Thyroid gland (tissue), 4 donors: ENCODE measurements around the gene SIRT3. TPM values are rescaled to one million over a fixed set of nuclear protein-coding genes. Genes with fewer than 3 reads are reported as not detected.

ENCODE experiments used
- DNase-seq, 2 donors: peaks; one replicate each; pipeline ENCODE4 v3.0.0-alpha.2; 2019
- H3K27ac ChIP-seq, 3 donors: fragments of 200-600 bp; sonication (generic); 1 replicate in 2 of 3; 2 replicates in 1 of 3; pipeline ENCODE4 v1.5.1; 2016 to 2019; ENCODE audit warnings: mild to moderate bottlenecking in 1 of 3, moderate library complexity in 1 of 3
- H3K27me3 ChIP-seq: fragments of 200-600 bp; sonication (generic); one replicate; pipeline ENCODE4 v1.5.1; 2019
- H3K36me3 ChIP-seq, 2 donors: fragments of 200-600 bp; sonication (generic); one replicate each; pipeline ENCODE4 v1.5.1; 2016 to 2019
- H3K4me1 ChIP-seq, 2 donors: fragments of 200-600 bp; sonication (generic); one replicate each; pipeline ENCODE4 v1.5.1; 2017 to 2019
- H3K4me3 ChIP-seq, 3 donors: fragments of 200-600 bp; sonication (generic); replicated peaks in 1 of 3; 1 replicate in 2 of 3; 2 replicates in 1 of 3; pipeline ENCODE4 v1.5.1; 2016; ENCODE audit warnings: mild to moderate bottlenecking in 1 of 3
- H3K9me3 ChIP-seq: fragments of 200-600 bp; sonication (generic); one replicate; pipeline ENCODE4 v1.5.1; 2017
- CTCF ChIP-seq, 6 experiments: fragments of 200-600 bp in 3 of 6; fragments of 450-650 bp in 3 of 6; sonication (generic) in 3 of 6; IDR thresholded peaks; one replicate each; pipeline ENCODE4 v1.5.1; 2016 to 2019; ENCODE audit warnings: antibody characterized with exemption in 6 of 6, mild to moderate bottlenecking in 2 of 6, inconsistent platforms in 1 of 6, moderate library complexity in 1 of 6
- POLR2A ChIP-seq, 2 donors: fragments of 450-650 bp; IDR thresholded peaks; one replicate each; pipeline ENCODE4 v1.6.1; 2017; ENCODE audit warnings: antibody characterized with exemption in 2 of 2, mild to moderate bottlenecking in 2 of 2, moderate library complexity in 1 of 2
- WGBS, 2 donors: methylation state at CpG; one replicate each; pipeline ENCODE4 v1.1.5; 2017; 5-methylcytosine and 5-hydroxymethylcytosine counted together
- intact Hi-C: fragments of 100-400 bp; cut with DNase I; formaldehyde crosslinking; loops from one replicate; pipeline ENCODE4 v1.15.1; 2023
- total RNA-seq, 4 donors: library from RNA; depleted of rRNA; stranded (reverse); fragments of >200 nt; gene quantifications; one replicate each; pipeline ENCODE4 v1.2.3, GENCODE V29; 2016

SIRT3 gene
- total RNA-seq, 4 donors from 2014 or later = 14.3 to 21.2 (median 17.0) TPM

- Histone ChIP-seq H3K27ac (no peak overlapping the region), H3K4me1 (peaks cover 12 to 38% of the 10 kb centered on the region in 2 donors), H3K4me3 (no peak overlapping the region), H3K36me3 (no peaks in the 10 kb centered on the region), H3K27me3 (peaks cover 28% of the 10 kb centered on the region), H3K9me3 (no peaks in the 10 kb centered on the region)
- intact Hi-C loops = loop anchor here (10.0 kb wide), 1 partner anchor 79 kb away; the partner anchor contains the start of genes BET1L and RIC8A
- DNase-seq = no peak
- WGBS, 2 donors = 85 to 89% methylated on average over 23 of the region's 23 CpGs
- TF ChIP-seq POLR2A (IDR thresholded peaks at IDR 0.05) = no peak
- no peak for TF ChIP-seq CTCF (IDR thresholded peaks at IDR 0.05)
Observed at GRCh38 chr11:283405-284104, 47.4 kb upstream of the SIRT3 start.

- 62 to 63% methylated on average over 13 of the region's 13 CpGs for WGBS, 2 donors
- H3K27me3 ChIP-seq = peaks cover 28% of the 10 kb centered on the region
Observed at GRCh38 chr11:282630-283360, 46.7 kb upstream of the SIRT3 start.

GRCh38 chr11:282171-282570 lies 46.0 kb upstream of the SIRT3 start:
- DNase-seq = no peak

More at GRCh38 chr11:282630-283360, 46.7 kb upstream of the SIRT3 start:
- intact Hi-C loops = loop anchor here (10.0 kb wide), 1 partner anchor 78 kb away; the partner anchor contains the start of genes BET1L and RIC8A
- TF ChIP-seq POLR2A (IDR thresholded peaks at IDR 0.05) = no peak
- Histone ChIP-seq H3K27ac (no peak overlapping the region), H3K36me3 (no peaks in the 10 kb centered on the region), H3K9me3 (no peaks in the 10 kb centered on the region), H3K4me1 (peaks cover 6 to 32% of the 10 kb centered on the region in 2 donors), H3K4me3 (no peak overlapping the region)
- DNase-seq = no peak

GRCh38 chr11:281486-282161 lies 45.5 kb upstream of the SIRT3 start:
- intact Hi-C loops = loop anchor here (10.0 kb wide), 1 partner anchor 77 kb away; the partner anchor contains the start of genes BET1L and RIC8A
- H3K27me3 ChIP-seq = peaks cover 28% of the 10 kb centered on the region
- TF ChIP-seq POLR2A (IDR thresholded peaks at IDR 0.05) = no peak
- TF ChIP-seq CTCF (IDR thresholded peaks at IDR 0.05) = no peak
- DNase-seq = no peak
- no peaks in the 10 kb centered on the region for H3K9me3 ChIP-seq
- H3K36me3 ChIP-seq = no peaks in the 10 kb centered on the region
- H3K4me3 ChIP-seq = no peak overlapping the region
- H3K27ac ChIP-seq = no peak overlapping the region
- peaks cover 5 to 25% of the 10 kb centered on the region in 2 donors for H3K4me1 ChIP-seq
- 36 to 40% methylated on average over 8 to 22 of the region's 26 CpGs for WGBS, 2 donors

More at GRCh38 chr11:282171-282570, 46.0 kb upstream of the SIRT3 start:
- peaks cover 28% of the 10 kb centered on the region for H3K27me3 ChIP-seq
- H3K4me3 ChIP-seq = no peak overlapping the region
- intact Hi-C loops = loop anchor here (10.0 kb wide), 1 partner anchor 77 kb away; the partner anchor contains the start of genes BET1L and RIC8A
- 64 to 69% methylated on average over 4 of the region's 4 CpGs for WGBS, 2 donors
- no peaks in the 10 kb centered on the region for H3K9me3 ChIP-seq
- peaks cover 5 to 26% of the 10 kb centered on the region in 2 donors for H3K4me1 ChIP-seq
- H3K36me3 ChIP-seq = no peaks in the 10 kb centered on the region
- TF ChIP-seq POLR2A (IDR thresholded peaks at IDR 0.05) = no peak
- TF ChIP-seq CTCF (IDR thresholded peaks at IDR 0.05) = no peak
- H3K27ac ChIP-seq = no peak overlapping the region
